Gastrocnemius medialis (tissue), 4 donors: ENCODE data around the gene SDF2.

Experiments used
- POLR2A ChIP-seq, 2 donors: fragments of 450-650 bp; IDR thresholded peaks; one replicate each; pipeline ENCODE4 v1.6.1; 2017; ENCODE audit warnings: antibody characterized with exemption in 2 of 2, mild to moderate bottlenecking in 2 of 2, moderate library complexity in 2 of 2
- TF ChIP-seq, protein P1 (sequence below), 5 experiments: fragments of 450-650 bp in 3 of 5; fragments of 200-600 bp in 2 of 5; sonication (generic) in 2 of 5; IDR thresholded peaks in 4 of 5; conservative IDR thresholded peaks in 1 of 5; 1 replicate in 4 of 5; 2 replicates in 1 of 5; pipeline ENCODE4 v1.5.1; 2016 to 2019; ENCODE audit warnings: antibody characterized with exemption in 5 of 5, mild to moderate bottlenecking in 3 of 5, moderate library complexity in 3 of 5

DNA sequence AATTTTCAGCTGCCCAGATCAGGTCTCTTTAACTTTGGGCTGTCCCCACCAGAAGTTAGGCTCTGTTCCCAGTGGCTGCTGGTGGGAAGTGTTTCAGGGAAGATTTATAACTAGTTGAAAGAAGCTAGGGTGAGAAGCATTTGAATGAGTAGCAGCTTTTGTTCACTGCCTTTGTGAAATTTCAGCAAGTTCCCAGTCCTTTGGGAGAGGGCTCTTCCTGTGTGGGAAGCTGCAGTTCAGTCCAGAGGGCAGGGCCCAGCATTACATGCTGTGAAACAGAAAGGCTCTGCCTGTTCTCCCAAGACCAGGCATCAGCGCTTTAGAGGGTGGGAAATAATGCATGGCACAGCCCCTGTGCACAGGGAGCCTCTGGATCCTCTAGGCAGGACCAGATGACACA is 32.2 kb upstream of the SDF2 start:
- TF ChIP-seq, protein P1, sequence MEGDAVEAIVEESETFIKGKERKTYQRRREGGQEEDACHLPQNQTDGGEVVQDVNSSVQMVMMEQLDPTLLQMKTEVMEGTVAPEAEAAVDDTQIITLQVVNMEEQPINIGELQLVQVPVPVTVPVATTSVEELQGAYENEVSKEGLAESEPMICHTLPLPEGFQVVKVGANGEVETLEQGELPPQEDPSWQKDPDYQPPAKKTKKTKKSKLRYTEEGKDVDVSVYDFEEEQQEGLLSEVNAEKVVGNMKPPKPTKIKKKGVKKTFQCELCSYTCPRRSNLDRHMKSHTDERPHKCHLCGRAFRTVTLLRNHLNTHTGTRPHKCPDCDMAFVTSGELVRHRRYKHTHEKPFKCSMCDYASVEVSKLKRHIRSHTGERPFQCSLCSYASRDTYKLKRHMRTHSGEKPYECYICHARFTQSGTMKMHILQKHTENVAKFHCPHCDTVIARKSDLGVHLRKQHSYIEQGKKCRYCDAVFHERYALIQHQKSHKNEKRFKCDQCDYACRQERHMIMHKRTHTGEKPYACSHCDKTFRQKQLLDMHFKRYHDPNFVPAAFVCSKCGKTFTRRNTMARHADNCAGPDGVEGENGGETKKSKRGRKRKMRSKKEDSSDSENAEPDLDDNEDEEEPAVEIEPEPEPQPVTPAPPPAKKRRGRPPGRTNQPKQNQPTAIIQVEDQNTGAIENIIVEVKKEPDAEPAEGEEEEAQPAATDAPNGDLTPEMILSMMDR (IDR thresholded peaks at IDR 0.05 in 4 of 5, conservative IDR thresholded peaks at IDR 0.05 in 1 of 5): no peak
- TF ChIP-seq POLR2A (IDR thresholded peaks at IDR 0.05): no peak
